GM18505 (cell line): ENCODE data around the gene PDE2A.

Experiments
- ATAC-seq: cut with Tn5 transposase; IDR thresholded peaks from one replicate; pipeline ENCODE4 v1.9.1; 2021; ENCODE audit not compliant: unreplicated experiment
- POLR2A ChIP-seq: IDR thresholded peaks from 4 replicates; pipeline ENCODE4 v1.6.1; 2011; ENCODE audit warnings: borderline replicate concordance; ENCODE audit not compliant: insufficient read depth, insufficient read length; ENCODE audit errors: extremely low read depth

The PDE2A gene

DNA sequence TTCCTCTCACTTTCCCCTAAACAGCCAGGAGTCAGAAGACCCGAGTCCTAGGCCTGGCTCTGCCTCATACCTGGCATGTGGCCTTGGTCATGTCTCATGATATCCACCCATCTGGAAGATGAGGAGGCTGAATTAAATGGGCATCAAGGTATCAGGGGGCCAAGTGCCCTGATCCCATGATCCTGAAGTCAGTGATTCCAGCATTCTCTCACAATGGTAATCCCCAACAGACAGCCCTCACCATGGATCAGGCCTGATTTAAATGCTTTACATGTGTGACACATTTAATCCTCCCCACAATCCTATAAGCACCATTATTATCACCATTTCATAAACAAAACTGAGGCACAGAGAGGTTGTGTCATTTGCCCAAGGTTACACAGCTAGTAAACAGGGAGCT, 70.0 kb downstream of the PDE2A start:
- no peak for TF ChIP-seq POLR2A
- no peak for ATAC-seq

DNA sequence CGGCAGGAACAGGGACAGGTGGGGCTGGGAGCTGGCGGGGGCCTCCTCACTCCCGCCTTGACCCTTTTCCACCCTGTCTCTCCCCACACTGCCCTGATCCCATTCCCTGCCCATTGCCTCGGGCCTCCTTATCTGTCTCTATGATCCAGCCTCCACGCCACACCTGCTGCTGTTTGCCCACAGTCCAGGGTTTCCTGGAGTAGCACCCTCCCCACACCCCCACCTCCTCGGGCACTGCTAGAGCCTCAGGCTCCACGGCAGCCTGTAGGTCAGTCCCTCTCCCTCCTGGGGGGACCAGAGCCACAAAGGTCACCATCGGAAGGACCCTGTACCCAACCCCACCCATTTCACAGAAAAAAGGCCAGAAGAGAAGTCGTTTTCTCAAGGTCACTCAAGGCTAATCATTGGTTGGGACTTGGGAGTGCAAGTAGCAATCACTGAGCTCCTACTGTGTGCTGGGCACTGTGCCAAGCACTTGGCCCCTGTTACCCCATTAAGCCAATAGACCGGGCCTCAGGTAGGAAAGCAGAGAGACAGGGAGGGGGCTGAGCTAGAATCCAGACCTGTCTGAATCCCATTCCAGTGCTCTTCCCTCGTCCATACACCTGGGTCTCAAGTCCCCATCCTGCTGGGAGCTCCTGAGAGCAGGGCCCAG, 71.8 kb downstream of the PDE2A start:
- no peak for ATAC-seq

DNA sequence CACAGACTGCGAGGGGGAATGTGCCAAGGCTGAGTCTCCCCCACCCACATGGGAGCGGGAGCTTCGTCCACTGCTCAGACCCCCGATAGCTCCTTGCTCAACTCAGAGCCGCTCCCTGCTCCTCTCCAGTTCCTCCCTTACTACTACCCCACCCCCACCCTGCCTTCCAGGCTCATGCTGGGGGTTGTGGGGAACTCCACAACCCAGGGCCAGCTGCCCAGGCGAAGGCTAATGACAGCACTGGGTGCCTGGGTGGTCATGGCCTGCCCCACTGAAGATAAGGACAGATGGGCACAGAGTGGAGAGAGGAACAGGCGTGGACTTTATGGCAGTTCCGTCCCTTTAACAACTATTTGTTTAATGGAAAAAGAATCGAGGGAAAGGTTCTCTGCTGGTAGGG, 73.7 kb downstream of the PDE2A start:
- no peak for ATAC-seq

More for the DNA sequence above, 71.8 kb downstream of the PDE2A start:
- TF ChIP-seq POLR2A: no peak

DNA sequence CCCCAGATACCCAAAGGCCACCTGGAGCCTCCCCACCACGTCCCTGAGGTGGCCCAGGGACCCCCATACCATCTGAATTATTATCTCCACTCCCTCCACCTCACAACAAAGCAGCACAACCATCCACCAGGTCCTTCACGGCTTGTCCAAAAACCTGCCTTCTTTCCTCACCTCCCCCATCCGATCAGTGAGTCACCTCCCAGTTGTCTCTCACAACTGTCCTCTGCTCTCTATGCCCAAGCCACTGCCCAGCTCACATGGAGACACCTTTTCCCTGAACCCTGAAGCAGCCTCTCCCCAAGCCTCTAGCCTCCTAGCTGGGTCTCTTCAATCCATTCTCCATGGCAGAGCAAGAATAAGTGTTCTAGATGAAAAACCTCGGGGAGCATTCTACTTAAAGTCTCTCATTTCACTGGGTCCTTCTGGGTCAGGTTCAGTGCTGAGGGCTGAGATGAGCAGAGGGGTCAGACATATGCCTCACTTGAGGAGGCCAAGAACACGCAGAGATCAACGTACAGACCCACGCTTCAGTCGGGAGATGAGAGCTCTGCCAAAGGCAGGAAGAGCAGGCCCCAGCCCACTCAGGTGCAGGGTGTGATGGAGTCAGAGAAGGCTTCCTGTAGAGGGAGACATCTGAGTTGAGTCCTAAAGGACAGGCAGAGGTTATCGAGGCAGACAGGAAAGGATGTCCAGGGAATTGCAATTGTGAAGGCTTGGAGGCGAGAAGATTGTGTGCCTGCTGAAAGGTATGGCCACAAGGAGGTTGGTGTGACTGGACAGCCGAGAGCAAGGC, 74.7 kb downstream of the PDE2A start:
- no peak for ATAC-seq
- no peak for TF ChIP-seq POLR2A

More for the DNA sequence above, 73.7 kb downstream of the PDE2A start:
- no peak for TF ChIP-seq POLR2A

DNA sequence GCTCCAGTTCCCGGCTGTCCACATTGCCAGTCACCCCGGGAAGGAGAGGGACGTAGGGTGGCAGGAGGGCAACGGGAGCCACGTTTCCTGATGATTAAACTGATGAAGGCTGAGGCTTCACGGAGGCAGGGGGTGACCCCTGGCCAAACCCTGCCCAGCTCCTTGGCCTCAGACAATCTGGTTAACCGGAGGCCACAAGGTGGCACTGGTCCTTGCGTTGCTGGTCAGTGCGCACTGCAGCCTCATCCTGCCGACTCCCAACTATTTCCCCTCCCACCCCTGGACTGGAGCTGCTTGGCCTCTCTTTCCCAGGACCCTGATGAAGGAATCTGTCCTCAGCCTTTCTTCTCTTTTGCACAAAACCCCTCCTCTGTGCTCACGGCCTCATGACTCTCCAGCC, 75.3 kb downstream of the PDE2A start:
- ATAC-seq: no peak
- no peak for TF ChIP-seq POLR2A

DNA sequence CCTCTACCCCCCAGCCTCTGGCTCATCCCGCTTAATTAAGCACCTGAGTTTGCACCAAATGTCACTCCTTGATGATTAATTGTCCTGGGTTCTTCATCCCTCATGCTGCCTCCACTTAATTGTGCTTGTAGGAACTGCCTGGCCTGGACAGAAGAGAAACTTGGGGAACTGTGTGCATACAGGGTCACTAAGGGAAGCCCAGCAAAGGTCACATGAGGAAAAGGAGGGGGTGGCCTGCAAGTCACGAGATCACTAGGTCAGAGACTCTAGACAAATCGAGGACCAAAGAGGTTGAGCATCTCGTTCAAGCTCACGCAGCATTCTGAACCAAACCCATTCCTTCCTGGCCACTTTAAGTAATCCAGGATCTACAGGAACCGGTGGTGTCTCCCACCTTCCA, 75.8 kb downstream of the PDE2A start:
- no peak for TF ChIP-seq POLR2A
- no peak for ATAC-seq

DNA sequence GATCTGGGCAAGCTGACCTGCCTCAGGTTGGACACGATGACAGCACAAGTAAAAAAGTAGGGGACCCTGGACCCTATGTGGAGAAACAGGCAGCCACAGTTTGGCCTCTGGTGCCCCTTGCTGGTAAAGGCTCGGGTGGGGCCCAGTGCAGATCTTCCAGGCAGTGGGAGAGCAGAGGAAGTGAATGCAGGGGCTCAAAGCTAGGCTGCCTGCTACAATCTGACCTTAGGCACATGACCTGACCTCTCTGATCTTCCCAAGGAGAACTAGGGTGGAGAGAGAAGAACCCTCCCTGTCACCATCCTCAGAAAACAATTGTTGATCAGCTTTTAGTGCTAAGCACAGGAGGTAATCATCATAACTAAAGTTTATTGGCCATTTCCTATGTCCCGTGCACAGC, 76.5 kb downstream of the PDE2A start:
- TF ChIP-seq POLR2A: no peak

DNA sequence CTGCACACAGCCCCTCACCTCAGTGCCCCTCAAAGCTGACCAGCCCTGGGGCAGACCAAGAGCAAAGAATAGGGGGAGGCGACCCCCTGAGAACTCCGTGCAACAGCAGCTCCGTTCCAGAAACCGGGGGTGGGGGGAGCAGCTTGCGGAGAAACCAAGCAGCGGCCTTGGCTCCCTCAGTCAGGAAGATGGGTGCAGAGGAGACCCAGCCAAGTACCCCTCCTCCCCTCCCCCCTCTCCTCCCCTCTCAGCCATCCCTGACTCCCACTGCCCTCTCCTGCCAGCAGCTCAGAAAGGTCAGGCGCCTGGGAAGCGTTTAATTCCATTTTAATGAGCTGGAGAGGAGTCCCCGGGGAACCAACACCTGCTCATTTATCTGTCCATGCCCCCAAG, 78.9 kb downstream of the PDE2A start:
- no peak for TF ChIP-seq POLR2A
- no peak for ATAC-seq

More for the DNA sequence above, 76.5 kb downstream of the PDE2A start:
- ATAC-seq: no peak

DNA sequence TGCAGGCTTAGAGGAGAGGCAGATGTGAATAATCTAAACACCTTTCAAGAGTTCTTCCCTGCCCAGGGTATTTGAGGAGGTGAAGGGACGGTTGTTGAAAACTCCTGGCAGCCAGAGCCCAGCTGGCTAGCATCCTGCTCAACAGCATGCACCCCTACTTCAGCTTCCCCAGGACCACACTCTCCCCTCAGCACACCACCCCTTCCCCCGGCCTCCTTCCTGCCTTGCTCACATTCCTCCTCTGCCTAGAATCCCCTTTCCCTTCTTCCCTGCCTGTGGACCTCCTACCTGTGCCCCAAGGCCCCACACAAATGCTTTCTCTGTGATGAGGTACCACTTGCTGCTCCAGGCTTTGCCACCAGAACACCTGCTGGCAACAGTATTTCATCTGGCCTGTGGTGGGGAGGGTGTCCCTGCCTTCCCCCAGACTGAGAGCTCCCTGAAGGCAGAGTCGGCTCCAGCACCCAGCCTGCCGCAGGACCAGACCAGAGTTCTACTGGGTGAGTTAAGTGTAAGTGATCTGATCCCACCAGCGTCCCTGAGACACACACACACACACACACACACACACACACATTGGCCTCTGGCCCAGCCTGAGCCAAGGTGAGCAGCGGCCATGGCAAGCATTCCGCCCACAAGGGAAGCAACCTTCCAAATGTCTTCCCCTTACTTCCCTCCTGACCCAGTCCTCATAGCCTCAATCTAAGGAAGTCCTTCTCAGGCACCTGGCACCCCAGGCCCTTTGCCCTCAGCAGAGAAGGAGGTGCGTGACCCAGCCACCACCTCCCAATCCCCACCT, 79.5 kb downstream of the PDE2A start:
- no peak for TF ChIP-seq POLR2A

DNA sequence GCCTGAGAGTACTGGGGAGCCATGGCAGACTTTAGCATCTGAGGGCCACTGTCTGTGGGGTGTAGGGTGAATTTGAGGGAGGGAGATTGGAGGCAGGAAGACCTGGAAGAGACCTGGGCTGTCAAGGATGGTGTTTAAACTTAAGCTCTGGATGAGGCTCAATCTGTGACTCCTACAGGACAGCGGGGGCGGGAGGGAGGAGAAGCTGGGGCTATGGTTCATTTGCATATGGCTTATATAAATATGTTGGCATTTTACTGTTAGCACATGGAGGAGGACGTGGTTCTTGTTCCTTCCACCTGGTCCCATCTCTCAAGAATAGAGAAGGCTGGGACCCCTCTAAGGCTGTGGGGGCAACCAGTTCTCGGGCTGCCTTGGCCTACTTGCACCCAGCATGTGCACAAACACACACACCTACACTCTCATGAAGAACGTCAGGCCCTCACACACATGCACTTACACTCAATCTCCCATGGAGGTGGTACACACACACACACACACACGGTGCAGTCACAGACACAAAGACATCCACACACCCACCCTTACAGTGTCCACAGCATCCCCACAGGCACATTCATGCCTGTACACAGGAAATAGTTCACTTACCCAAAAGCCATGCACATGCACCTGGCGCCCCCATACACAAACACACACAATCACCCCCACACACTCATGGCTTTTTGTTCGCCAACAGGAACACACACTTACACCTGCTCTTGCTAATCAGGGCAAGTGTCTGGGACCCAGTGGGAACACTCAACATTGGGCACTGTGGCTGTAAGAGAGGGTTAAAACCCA, 81.3 kb downstream of the PDE2A start:
- TF ChIP-seq POLR2A: no peak
- ATAC-seq: no peak

More for the DNA sequence above, 79.5 kb downstream of the PDE2A start:
- no peak for ATAC-seq

DNA sequence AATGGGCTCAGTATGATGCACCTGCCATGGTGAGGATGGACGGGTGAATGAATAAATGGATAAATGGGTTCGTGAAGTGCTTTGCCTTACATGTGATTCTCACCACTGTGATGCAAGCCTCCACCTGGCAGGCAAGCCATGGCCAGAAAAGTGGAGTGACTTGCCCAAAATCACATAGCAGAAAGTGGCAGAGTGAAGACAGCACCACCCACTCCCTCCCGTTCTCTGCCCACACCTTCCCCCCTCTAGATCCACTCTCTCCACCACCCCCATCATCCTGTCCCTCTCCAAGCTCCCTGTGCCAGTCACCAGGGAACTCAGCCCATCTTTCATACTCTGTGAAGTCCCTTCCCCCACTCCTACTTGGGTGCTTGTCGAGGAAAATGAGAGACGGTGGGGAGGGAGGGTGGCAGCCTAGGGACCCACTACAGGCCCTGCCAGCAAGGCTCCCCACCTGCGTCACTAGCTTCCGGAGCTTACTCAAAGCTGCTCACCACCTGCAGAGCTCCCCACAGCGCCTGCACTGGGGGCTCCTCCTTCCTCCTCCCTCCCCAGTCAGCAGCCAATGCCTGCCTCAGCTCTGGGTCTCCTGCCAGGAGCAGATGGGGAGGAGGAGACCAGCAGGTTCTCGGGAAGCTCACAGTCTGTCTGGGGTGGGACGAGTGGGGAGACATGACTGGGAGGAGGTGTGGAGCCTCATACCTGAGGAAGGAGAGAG, 82.3 kb downstream of the PDE2A start:
- no peak for ATAC-seq

DNA sequence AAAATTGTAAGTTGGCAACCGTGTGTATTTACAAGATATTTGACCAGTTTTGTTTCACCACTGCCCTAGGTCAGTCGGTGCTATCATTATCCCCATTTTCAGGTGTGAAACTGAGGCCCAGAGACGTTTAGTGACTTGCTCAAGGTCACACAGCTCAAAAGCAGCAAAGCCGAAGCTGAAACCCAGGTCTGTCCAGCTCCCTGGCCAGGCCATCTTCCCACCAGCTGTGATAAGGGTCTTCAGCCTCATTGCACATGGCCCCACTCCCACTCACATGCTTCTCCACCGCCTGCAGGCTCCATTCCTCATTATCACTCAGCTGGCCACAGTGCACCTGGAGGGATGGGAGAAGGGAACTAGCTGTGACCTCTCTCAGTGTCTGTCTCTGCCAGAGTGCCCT, 83.2 kb downstream of the PDE2A start:
- no peak for ATAC-seq
- no peak for TF ChIP-seq POLR2A

More for the DNA sequence above, 82.3 kb downstream of the PDE2A start:
- no peak for TF ChIP-seq POLR2A
